CD4-positive, alpha-beta T cell (primary cell): ENCODE results near the gene XPO5. TPM values are rescaled to one million over a fixed set of nuclear protein-coding genes. Genes with fewer than 3 reads are reported as not detected.
"Not testable (repeated sequence)": the region's sequence is repeated elsewhere in the genome, so short reads cannot be mapped to it uniquely, and the experiment has no call there.

ENCODE experiments used
- ATAC-seq: fragments of 200-7000 bp; cut with Tn5 transposase; one replicate; pipeline ENCODE4 v1.10.0; 2022; ENCODE audit warnings: mild to moderate bottlenecking; ENCODE audit not compliant: poor library complexity
- CTCF ChIA-PET: fragments of 350-600 bp; sonication (Branson Sonifier 250); formaldehyde crosslinking; loops from one replicate; lab custom pipeline; 2021; ENCODE audit warnings: antibody characterized with exemption, inconsistent platforms; lab: Charles Lee
- POLR2A ChIA-PET: fragments of 350-600 bp; sonication (Branson Sonifier 250); formaldehyde crosslinking; loops from one replicate; lab custom pipeline; 2021; ENCODE audit warnings: antibody characterized with exemption, inconsistent platforms; lab: Charles Lee
- DNase-seq, 14 experiments: peaks; one replicate each; pipeline ENCODE4 v3.0.0-alpha.2; 2013 to 2020; ENCODE audit warnings: mixed read lengths in 2 of 14
- H3K27ac ChIP-seq, 2 donors: one replicate each; pipeline versions ENCODE4 v1.5.1 to v1.7.0; 2013; ENCODE audit warnings: low read length in 2 of 2, low read depth in 1 of 2, mild to moderate bottlenecking in 1 of 2
- H3K27me3 ChIP-seq, 2 experiments: 1 replicate in 1 of 2; 2 replicates in 1 of 2; pipeline versions ENCODE4 v1.6.1 to v1.7.0; 2013; ENCODE audit warnings: low read length in 2 of 2, control low read depth in 1 of 2, mild to moderate bottlenecking in 1 of 2, moderate library complexity in 1 of 2; ENCODE audit not compliant: insufficient read depth in 2 of 2, control insufficient read depth in 1 of 2
- H3K36me3 ChIP-seq: one replicate; pipeline ENCODE4 v1.6.1; 2013; ENCODE audit warnings: low read length, control low read depth; ENCODE audit not compliant: insufficient read depth
- H3K4me1 ChIP-seq: one replicate; pipeline ENCODE4 v1.6.1; 2013; ENCODE audit warnings: low read length, control low read depth; ENCODE audit not compliant: insufficient read depth
- H3K4me3 ChIP-seq: one replicate; pipeline ENCODE4 v1.5.1; 2013; ENCODE audit warnings: mild to moderate bottlenecking, low read length, moderate library complexity
- H3K9me3 ChIP-seq, 2 experiments: 1 replicate in 1 of 2; 2 replicates in 1 of 2; pipeline versions ENCODE4 v1.6.1 to v1.7.0; 2013; ENCODE audit warnings: low read length in 2 of 2, mild to moderate bottlenecking in 2 of 2, control low read depth in 1 of 2, moderate library complexity in 1 of 2; ENCODE audit not compliant: control insufficient read depth in 1 of 2, insufficient read depth in 1 of 2
- H3K27ac Mint-ChIP-seq: one replicate; pipeline ENCODE4 v1.8.0; 2020; ENCODE audit warnings: mixed read lengths
- H3K27me3 Mint-ChIP-seq: one replicate; pipeline ENCODE4 v1.8.0; 2021; ENCODE audit warnings: mixed read lengths
- H3K36me3 Mint-ChIP-seq: one replicate; pipeline ENCODE4 v1.8.0; 2021; ENCODE audit warnings: low read depth, mixed read lengths
- H3K4me1 Mint-ChIP-seq: one replicate; pipeline ENCODE4 v1.8.0; 2021; ENCODE audit warnings: low read depth, mixed read lengths
- H3K4me3 Mint-ChIP-seq: one replicate; pipeline ENCODE4 v1.8.0; 2020; ENCODE audit warnings: mild to moderate bottlenecking, mixed read lengths
- H3K9me3 Mint-ChIP-seq: one replicate; pipeline ENCODE4 v1.8.0; 2020; ENCODE audit warnings: mixed read lengths
- CTCF ChIP-seq: fragments of 200-600 bp; IDR thresholded peaks from one replicate; pipeline ENCODE4 v1.8.0; 2022; ENCODE audit warnings: antibody characterized with exemption, mild to moderate bottlenecking
- intact Hi-C, 2 experiments: fragments of 100-400 bp; cut with DNase I in 1 of 2; cut with micrococcal nuclease in 1 of 2; formaldehyde crosslinking; loops; one replicate each; pipeline versions ENCODE4 v1.15.1 to v1.9.0; 2023 to 2025; cut with DNase I, micrococcal nuclease
- total RNA-seq, 174 experiments: library from RNA in 2 of 174; stranded (reverse) in 2 of 174; gene quantifications; one replicate each; pipeline ENCODE4 v1.2.3 and lab custom pipeline; 2021 to 2026

The XPO5 gene
- total RNA-seq, 2 experiments from 2014 or later, result 26.8 to 31.2 TPM

- no peak overlapping the region for H3K4me3 ChIP-seq
- Mint-ChIP-seq H3K36me3 (peaks cover 79% of the 10 kb centered on the region), H3K27me3 (peaks cover 6% of the 10 kb centered on the region), H3K4me3 (no peak overlapping the region), H3K9me3 (no peaks in the 10 kb centered on the region), H3K4me1 (peaks cover 6% of the 10 kb centered on the region), H3K27ac (no peak overlapping the region)
- TF ChIP-seq CTCF, result no peak
- POLR2A ChIA-PET, result interaction anchor here (0.9 kb wide), 1 partner anchor 48 kb away, joined by 4 read pairs; the partner anchor contains the start of gene DLK2
- ATAC-seq (no peak), DNase-seq (no peak)
- no peaks in the 10 kb centered on the region for H3K9me3 ChIP-seq
- peaks cover 74% of the 10 kb centered on the region for H3K36me3 ChIP-seq
- CTCF ChIA-PET, result no interaction called here
- H3K27me3 ChIP-seq, result peaks cover under 1 to 5% of the 10 kb centered on the region in 2 experiments
- intact Hi-C loops, result loop anchor here in 1 of 2 experiments (10.0 kb wide), 1 partner anchor 598 kb away; no protein-coding TSS in a partner anchor
- H3K4me1 ChIP-seq, result peaks cover 14% of the 10 kb centered on the region
- no peak overlapping the region for H3K27ac ChIP-seq
Observed at GRCh38 chr6:43502666-43503065, 73.2 kb downstream of the XPO5 start.

GRCh38 chr6:43500921-43501320 is 74.9 kb downstream of the XPO5 start:
- Histone ChIP-seq H3K9me3 (no peaks in the 10 kb centered on the region), H3K36me3 (peaks cover 80% of the 10 kb centered on the region), H3K27me3 (no peaks in the 10 kb centered on the region), H3K27ac (no peak overlapping the region), H3K4me3 (no peak overlapping the region), H3K4me1 (peaks cover under 1% of the 10 kb centered on the region)
- ATAC-seq (no peak), DNase-seq (no peak)
- Mint-ChIP-seq H3K27me3 (no peaks in the 10 kb centered on the region), H3K36me3 (peaks cover 71% of the 10 kb centered on the region), H3K27ac (no peak overlapping the region), H3K9me3 (no peaks in the 10 kb centered on the region), H3K4me1 (peaks cover 2% of the 10 kb centered on the region), H3K4me3 (no peak overlapping the region)
- intact Hi-C loops, result loop anchor here in 1 of 2 experiments (10.0 kb wide), 1 partner anchor 596 kb away; no protein-coding TSS in a partner anchor
- CTCF ChIA-PET, result interaction anchor here (0.6 kb wide), 1 partner anchor 106 kb away, joined by 3 read pairs; no protein-coding TSS in a partner anchor
- POLR2A ChIA-PET, result no interaction called here
- TF ChIP-seq CTCF, result no peak

DNA sequence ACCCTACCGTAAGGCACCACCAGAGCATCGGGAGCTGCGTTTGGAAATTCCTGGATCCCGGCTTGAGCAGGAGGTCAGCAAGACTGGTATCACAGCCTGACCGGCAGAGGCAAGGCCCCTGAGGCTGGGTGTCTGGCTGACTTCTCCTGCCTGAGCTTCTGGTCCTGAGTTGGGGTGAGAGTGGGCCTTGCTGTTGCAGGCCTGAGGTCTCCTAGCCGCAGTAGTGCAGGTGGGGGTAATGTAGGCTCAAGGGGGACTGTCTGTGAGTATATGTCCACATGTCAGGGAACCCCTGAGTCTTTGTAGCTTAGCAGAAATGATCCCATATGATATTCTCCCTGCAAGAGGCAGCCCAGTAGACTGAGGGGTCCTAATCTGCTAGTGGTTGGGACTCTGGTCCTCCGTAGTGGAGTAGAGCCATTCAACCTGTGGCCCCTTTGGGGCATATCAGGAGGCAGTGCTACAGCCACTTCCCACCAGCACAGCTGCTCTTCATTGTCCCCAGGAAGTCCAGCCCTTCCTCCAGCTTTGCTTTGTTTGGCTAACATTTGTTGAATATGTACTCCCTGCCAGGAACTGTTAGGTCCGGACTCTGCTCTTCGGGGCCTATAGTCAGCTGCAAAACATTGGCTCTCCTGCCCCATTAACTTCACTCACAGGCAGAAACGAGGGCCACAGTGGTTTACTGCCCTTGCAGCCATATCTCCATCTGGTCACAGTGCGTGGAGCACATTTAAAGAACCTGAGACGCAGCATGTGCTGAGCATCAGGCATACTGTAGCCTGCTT is 76.6 kb downstream of the XPO5 start:
- Mint-ChIP-seq H3K4me3 (no peak overlapping the region), H3K36me3 (peaks cover 69% of the 10 kb centered on the region)
- peaks cover 68% of the 10 kb centered on the region for H3K36me3 ChIP-seq

DNA sequence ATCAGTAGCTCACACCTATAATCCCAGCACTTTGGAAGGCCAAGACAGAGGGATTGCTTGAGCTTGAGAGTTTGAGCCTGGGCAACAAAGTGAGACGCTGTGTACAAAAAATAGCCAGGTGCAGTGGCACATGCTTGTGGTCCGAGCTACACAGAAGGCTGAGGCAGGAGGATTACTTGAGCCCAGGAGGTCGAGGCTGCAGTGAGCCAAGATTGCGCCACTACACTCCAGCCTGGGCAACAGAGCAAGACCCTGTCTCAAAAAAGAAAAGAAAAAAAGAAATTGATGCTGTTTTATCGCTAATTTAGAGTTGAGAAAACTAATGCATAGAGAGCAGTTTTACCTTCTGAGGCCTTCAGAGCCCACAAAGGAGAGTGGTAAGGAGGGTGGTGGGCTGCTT is 77.5 kb downstream of the XPO5 start:
- H3K9me3 Mint-ChIP-seq, ATAC-seq, H3K4me3 Mint-ChIP-seq, DNase-seq, H3K27me3 Mint-ChIP-seq, H3K27ac ChIP-seq, H3K4me3 ChIP-seq, H3K9me3 ChIP-seq, H3K27me3 ChIP-seq, intact Hi-C loops, H3K27ac Mint-ChIP-seq: not testable (repeated sequence)
- peaks cover 25% of the 10 kb centered on the region for H3K4me1 Mint-ChIP-seq
- peaks cover 66% of the 10 kb centered on the region for H3K36me3 Mint-ChIP-seq
- ChIA-PET POLR2A (interaction anchor here (0.6 kb wide), 1 partner anchor 8 kb away, joined by 4 read pairs; no protein-coding TSS in a partner anchor), CTCF (interaction anchor here (0.5 to 0.6 kb wide), 2 partner anchors 191 to 585 kb away, joined by 3 read pairs; no protein-coding TSS in a partner anchor)
- Histone ChIP-seq H3K4me1 (peaks cover 23% of the 10 kb centered on the region), H3K36me3 (peaks cover 62% of the 10 kb centered on the region)

More for the DNA sequence above, 76.6 kb downstream of the XPO5 start:
- ChIA-PET POLR2A (no interaction called here), CTCF (no interaction called here)
- TF ChIP-seq CTCF, result no peak
- ATAC-seq (no peak), DNase-seq (no peak)
- H3K9me3 ChIP-seq, result no peaks in the 10 kb centered on the region
- no peaks in the 10 kb centered on the region for H3K27me3 ChIP-seq
- Mint-ChIP-seq H3K27me3 (no peaks in the 10 kb centered on the region), H3K9me3 (no peaks in the 10 kb centered on the region), H3K4me1 (peaks cover 16% of the 10 kb centered on the region), H3K27ac (no peak overlapping the region)
- peaks cover 17% of the 10 kb centered on the region for H3K4me1 ChIP-seq
- intact Hi-C loops, result no loop called here
- H3K4me3 ChIP-seq, result no peak overlapping the region
- no peak overlapping the region for H3K27ac ChIP-seq
